BLaER1 treated with 17β-estradiol and CSF1 and Interleukin-3, amounts not matched to agents 10 nM and 100 nM (cell line): ENCODE results near the gene PILRA.

ENCODE experiments used
- H3K27ac ChIP-seq, 11 experiments: shearing (Covaris generic); formaldehyde crosslinking; 2 replicates each; pipeline ENCODE4 v1.8.1; 2022
- H3K27me3 ChIP-seq, 11 experiments: shearing (Covaris generic); formaldehyde crosslinking; 2 replicates each; pipeline ENCODE4 v1.8.1; 2022
- H3K36me3 ChIP-seq, 11 experiments: shearing (Covaris generic); formaldehyde crosslinking; 2 replicates each; pipeline ENCODE4 v1.8.1; 2022
- H3K4me1 ChIP-seq, 10 experiments: shearing (Covaris generic); formaldehyde crosslinking; 2 replicates each; pipeline ENCODE4 v1.8.1; 2022
- H3K4me2 ChIP-seq, 11 experiments: shearing (Covaris generic); formaldehyde crosslinking; 2 replicates each; pipeline ENCODE4 v1.8.1; 2022
- H3K4me3 ChIP-seq, 10 experiments: shearing (Covaris generic); formaldehyde crosslinking; 2 replicates each; pipeline ENCODE4 v1.8.1; 2022
- H3K9ac ChIP-seq, 11 experiments: shearing (Covaris generic); formaldehyde crosslinking; 2 replicates each; pipeline ENCODE4 v1.8.1; 2022
- H3K9me3 ChIP-seq, 11 experiments: shearing (Covaris generic); formaldehyde crosslinking; replicated peaks in 1 of 11; 2 replicates each; pipeline ENCODE4 v1.8.1; 2022
- H4K20me1 ChIP-seq, 11 experiments: shearing (Covaris generic); formaldehyde crosslinking; 2 replicates each; pipeline ENCODE4 v1.8.1; 2022
- Cebpa-rat ChIP-seq, 11 experiments: shearing (Covaris generic); IDR thresholded peaks; 2 replicates each; pipeline ENCODE4 v1.8.1; 2022

Gene PILRA

DNA sequence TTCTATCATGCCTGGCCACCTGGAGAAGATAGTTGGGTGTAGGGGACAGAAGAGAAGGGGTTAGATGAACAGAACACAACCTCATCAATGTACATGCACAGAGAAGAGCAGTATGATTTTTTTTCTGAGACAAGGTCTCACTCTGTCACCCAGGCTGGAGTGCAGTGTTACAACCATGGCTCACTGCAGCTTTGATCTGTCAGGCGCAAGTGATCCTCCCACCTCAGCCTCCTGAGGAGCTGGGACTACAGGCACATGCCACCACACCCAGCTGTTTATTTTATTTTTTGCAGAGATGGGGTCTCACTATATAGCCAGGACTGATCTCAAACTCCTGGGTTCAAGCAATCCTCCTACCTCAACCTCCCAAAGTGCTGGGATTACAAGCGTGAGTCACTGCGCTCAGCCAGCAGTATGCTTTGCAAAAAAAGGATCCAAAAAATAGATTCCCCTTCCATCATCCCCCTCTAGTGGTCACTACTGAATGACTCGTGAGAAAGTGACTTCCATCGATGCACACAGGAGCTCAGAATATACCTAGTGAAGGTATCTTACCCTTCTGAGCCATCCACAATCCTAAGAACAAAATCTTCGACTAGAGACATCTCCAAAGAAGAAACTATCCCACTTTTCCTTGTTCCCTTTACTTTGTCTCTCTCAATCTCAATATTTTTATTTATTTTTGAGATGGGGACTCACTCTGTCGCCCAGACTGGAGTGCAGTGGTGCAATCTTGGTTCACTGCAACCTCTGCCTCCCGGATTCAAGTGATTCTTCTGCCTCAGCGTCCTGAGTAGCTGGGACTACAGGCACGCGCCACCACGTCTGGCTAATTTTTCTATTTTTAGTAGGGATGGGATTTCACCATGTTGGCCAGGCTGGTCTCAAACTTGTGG, 34.2 kb downstream of the PILRA start:
- Histone ChIP-seq H3K36me3 (peaks cover 0 to 73% (median 0%) of the 10 kb centered on the region in 11 experiments; a peak in 4 of 22 replicates), H3K27me3 (0 out of 22 replicates have a peak, but pooled peaks cover 0 to 3% (median 0%) of the 10 kb centered on the region in 11 experiments), H3K4me1 (peaks cover 19 to 57% (median 35%) of the 10 kb centered on the region in 10 experiments), H3K9ac (peak overlapping the region in 1 of 11 experiments; percentile 18; a peak in 1 of 22 replicates), H4K20me1 (peaks cover 0 to 16% (median 0%) of the 10 kb centered on the region in 11 experiments; a peak in 2 of 22 replicates), H3K4me2 (peak overlapping the region; percentile 18 to 61 (median 45); a peak in 21 of 22 replicates), H3K4me3 (no peak overlapping the region), H3K9me3 (no peaks in the 10 kb centered on the region), H3K27ac (no peak overlapping the region)
- no peak for TF ChIP-seq Cebpa-rat (IDR thresholded peaks at IDR 0.05)

GRCh38 chr7:100411101-100411500, 37.8 kb downstream of the PILRA start:
- H3K4me1 ChIP-seq: peaks cover 19 to 55% (median 40%) of the 10 kb centered on the region in 10 experiments
- 0 out of 22 replicates have a peak, but pooled peaks cover 0 to 1% (median 0%) of the 10 kb centered on the region in 11 experiments for H3K27me3 ChIP-seq
- peak overlapping the region in 10 of 11 experiments; percentile 29 to 78 (median 62); a peak in 19 of 22 replicates for H3K4me2 ChIP-seq
- H3K27ac ChIP-seq: no peak overlapping the region
- H4K20me1 ChIP-seq: peaks cover 0 to 26% (median 0%) of the 10 kb centered on the region in 11 experiments; a peak in 2 of 22 replicates
- TF ChIP-seq Cebpa-rat (IDR thresholded peaks at IDR 0.05): peak in 2 of 11 experiments; percentile 27 to 56; a peak in 3 of 22 replicates
- no peaks in the 10 kb centered on the region for H3K9me3 ChIP-seq
- H3K4me3 ChIP-seq: no peak overlapping the region
- no peak overlapping the region for H3K9ac ChIP-seq
- peaks cover 0 to 70% (median 0%) of the 10 kb centered on the region in 11 experiments; a peak in 4 of 22 replicates for H3K36me3 ChIP-seq

GRCh38 chr7:100413346-100413745, 40.1 kb downstream of the PILRA start:
- Histone ChIP-seq H3K4me2 (peak overlapping the region in 8 of 11 experiments; percentile 2 to 79 (median 60); a peak in 13 of 22 replicates), H4K20me1 (peaks cover 0 to 23% (median 0%) of the 10 kb centered on the region in 11 experiments; a peak in 2 of 22 replicates), H3K36me3 (peaks cover 0 to 74% (median 0%) of the 10 kb centered on the region in 11 experiments; a peak in 4 of 22 replicates), H3K27me3 (no peaks in the 10 kb centered on the region), H3K9me3 (no peaks in the 10 kb centered on the region), H3K27ac (peak overlapping the region in 1 of 11 experiments; percentile 42; a peak in 2 of 22 replicates), H3K4me1 (peaks cover 12 to 42% (median 32%) of the 10 kb centered on the region in 10 experiments), H3K9ac (peak overlapping the region in 2 of 11 experiments; percentile 5 to 15; a peak in 2 of 22 replicates), H3K4me3 (no peak overlapping the region)
- TF ChIP-seq Cebpa-rat (IDR thresholded peaks at IDR 0.05): no peak

DNA sequence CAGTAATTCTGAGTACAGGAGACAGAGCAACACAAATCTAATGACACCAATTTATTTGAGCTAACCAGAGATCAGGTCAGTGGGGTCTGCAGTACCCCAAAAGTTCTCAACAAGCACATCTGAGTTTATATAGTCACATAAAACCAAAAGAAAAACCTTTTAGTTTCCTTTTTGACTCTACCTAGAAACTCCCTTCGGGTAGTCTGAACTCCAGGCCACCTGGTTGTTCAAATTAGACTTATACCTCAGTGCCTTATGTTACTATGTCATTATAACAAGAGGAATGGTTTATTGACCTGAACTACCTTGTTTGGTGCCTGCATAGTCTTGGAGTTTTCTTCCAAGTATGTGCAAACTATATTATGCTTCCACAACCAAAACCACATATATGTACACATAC, 40.6 kb downstream of the PILRA start:
- no peak for TF ChIP-seq Cebpa-rat (IDR thresholded peaks at IDR 0.05)

DNA sequence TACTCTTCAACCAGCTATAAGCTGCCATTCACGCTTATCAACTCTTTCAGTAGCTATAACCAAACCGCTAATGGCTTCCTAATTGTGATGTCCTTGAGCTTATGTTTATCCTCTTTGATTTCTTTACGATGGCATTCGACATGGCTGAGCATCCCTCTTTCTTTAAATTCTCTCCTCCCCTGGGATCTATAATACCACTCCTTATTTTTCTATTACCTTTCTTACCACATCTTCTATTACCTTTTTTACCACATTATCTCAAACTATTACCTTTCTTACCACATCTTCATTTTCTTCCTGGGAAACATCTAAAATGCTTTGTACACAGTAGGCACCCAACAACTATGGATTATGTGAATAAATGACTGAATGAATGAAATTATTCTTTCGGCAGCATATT, 42.2 kb downstream of the PILRA start:
- H3K9me3 ChIP-seq: no peaks in the 10 kb centered on the region
- peaks cover 0 to 70% (median 0%) of the 10 kb centered on the region in 11 experiments; a peak in 3 of 22 replicates for H3K36me3 ChIP-seq
- no peak overlapping the region for H3K4me3 ChIP-seq
- H3K4me1 ChIP-seq: peaks cover 16 to 43% (median 32%) of the 10 kb centered on the region in 10 experiments
- H3K27ac ChIP-seq: no peak overlapping the region
- H4K20me1 ChIP-seq: peaks cover 0 to 17% (median 0%) of the 10 kb centered on the region in 11 experiments; a peak in 2 of 22 replicates
- no peak overlapping the region for H3K4me2 ChIP-seq
- H3K9ac ChIP-seq: no peak overlapping the region
- no peaks in the 10 kb centered on the region for H3K27me3 ChIP-seq
- no peak for TF ChIP-seq Cebpa-rat (IDR thresholded peaks at IDR 0.05)

More for the DNA sequence above, 40.6 kb downstream of the PILRA start:
- H3K27me3 ChIP-seq: no peaks in the 10 kb centered on the region
- no peak overlapping the region for H3K4me3 ChIP-seq
- H4K20me1 ChIP-seq: peaks cover 0 to 20% (median 0%) of the 10 kb centered on the region in 11 experiments; a peak in 2 of 22 replicates
- no peak overlapping the region for H3K27ac ChIP-seq
- peaks cover 12 to 42% (median 32%) of the 10 kb centered on the region in 10 experiments for H3K4me1 ChIP-seq
- no peak overlapping the region for H3K9ac ChIP-seq
- H3K9me3 ChIP-seq: no peaks in the 10 kb centered on the region
- peak overlapping the region in 8 of 11 experiments; percentile 2 to 79 (median 60); a peak in 8 of 22 replicates for H3K4me2 ChIP-seq
- H3K36me3 ChIP-seq: peaks cover 0 to 72% (median 0%) of the 10 kb centered on the region in 11 experiments; a peak in 4 of 22 replicates

DNA sequence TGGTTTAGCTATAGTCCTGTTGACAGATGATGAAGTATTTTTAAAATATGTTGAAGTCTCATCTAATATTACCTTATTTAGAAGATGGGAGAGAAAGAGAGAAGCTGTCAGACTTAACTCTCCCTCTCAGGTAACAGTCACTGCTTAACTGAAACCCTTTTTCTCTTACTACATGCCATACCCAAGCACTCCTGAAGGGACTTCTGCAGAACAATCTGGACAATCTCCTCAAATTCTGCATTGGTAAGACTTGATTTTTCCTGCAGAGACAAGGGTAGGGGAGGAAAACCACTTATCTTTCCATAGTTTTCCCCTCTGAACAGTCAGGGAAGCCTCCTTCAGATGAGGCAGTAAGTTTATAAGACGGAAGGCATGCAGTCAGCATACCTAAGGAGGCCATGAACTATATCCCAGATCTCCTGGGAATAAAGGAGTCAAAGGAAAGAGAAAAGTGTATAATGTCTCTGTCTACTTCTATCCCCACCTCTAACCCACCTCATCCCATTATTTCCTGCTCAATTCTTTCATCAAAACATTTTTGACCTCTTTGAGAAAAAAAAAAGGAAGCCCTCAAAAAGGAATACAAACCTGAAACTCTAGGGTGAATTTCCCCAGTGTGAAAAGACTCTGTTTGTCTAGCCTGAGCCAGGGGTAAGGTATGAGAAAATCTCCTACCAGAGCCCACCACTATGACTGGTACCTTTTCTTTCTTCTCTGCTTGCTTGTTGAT, 45.8 kb downstream of the PILRA start:
- Histone ChIP-seq H3K4me3 (no peak overlapping the region), H3K4me2 (peak overlapping the region in 3 of 11 experiments; percentile 1 to 30 (median 13); a peak in 3 of 22 replicates), H3K27me3 (no peaks in the 10 kb centered on the region), H3K27ac (no peak overlapping the region), H3K9ac (peak overlapping the region in 1 of 11 experiments; percentile 38; a peak in 2 of 22 replicates), H3K9me3 (no peaks in the 10 kb centered on the region), H3K4me1 (peaks cover under 1 to 13% (median 8%) of the 10 kb centered on the region in 10 experiments; a peak in 13 of 20 replicates), H3K36me3 (peaks cover 0 to 80% (median 0%) of the 10 kb centered on the region in 11 experiments; a peak in 4 of 22 replicates), H4K20me1 (peaks cover 0 to 10% (median 0%) of the 10 kb centered on the region in 11 experiments; a peak in 2 of 22 replicates)
- TF ChIP-seq Cebpa-rat (IDR thresholded peaks at IDR 0.05): no peak

GRCh38 chr7:100419660-100420226, 46.5 kb downstream of the PILRA start:
- Histone ChIP-seq H3K4me2 (peak overlapping the region in 2 of 11 experiments; percentile 1 to 13; a peak in 3 of 22 replicates), H3K27me3 (no peaks in the 10 kb centered on the region), H3K36me3 (peaks cover 0 to 73% (median 0%) of the 10 kb centered on the region in 11 experiments; a peak in 4 of 22 replicates), H3K4me1 (peaks cover 0 to 13% (median 8%) of the 10 kb centered on the region in 10 experiments; a peak in 11 of 20 replicates), H3K27ac (no peak overlapping the region), H3K4me3 (no peak overlapping the region), H3K9me3 (no peaks in the 10 kb centered on the region), H4K20me1 (peaks cover 0 to 10% (median 0%) of the 10 kb centered on the region in 11 experiments; a peak in 2 of 22 replicates), H3K9ac (peak overlapping the region in 1 of 11 experiments; percentile 38; a peak in 1 of 22 replicates)
- TF ChIP-seq Cebpa-rat (IDR thresholded peaks at IDR 0.05): no peak

GRCh38 chr7:100423315-100423714, 50.0 kb downstream of the PILRA start:
- H3K4me2 ChIP-seq: no peak overlapping the region
- H4K20me1 ChIP-seq: peaks cover 0 to 3% (median 0%) of the 10 kb centered on the region in 11 experiments; a peak in 2 of 22 replicates
- no peak overlapping the region for H3K27ac ChIP-seq
- peaks cover 5 to 16% (median 13%) of the 10 kb centered on the region in 10 experiments; a peak in 16 of 20 replicates for H3K4me1 ChIP-seq
- TF ChIP-seq Cebpa-rat (IDR thresholded peaks at IDR 0.05): no peak
- H3K9ac ChIP-seq: no peak overlapping the region
- H3K4me3 ChIP-seq: no peak overlapping the region
- H3K27me3 ChIP-seq: no peaks in the 10 kb centered on the region
- peaks cover 0 to 44% (median 0%) of the 10 kb centered on the region in 11 experiments; a peak in 3 of 22 replicates for H3K36me3 ChIP-seq
- H3K9me3 ChIP-seq: peaks cover 0 to 10% (median 0%) of the 10 kb centered on the region in 11 experiments; a peak in 5 of 22 replicates
